SU-DHL-6 (cell line): ENCODE results near the gene TNS4.

Source experiments
- H2AFZ ChIP-seq: fragments of 200-600 bp; sonication (generic); 2 replicates; pipeline ENCODE4 v1.6.1; 2014; ENCODE audit warnings: low read depth, mild to moderate bottlenecking, moderate library complexity, mixed read lengths, antibody characterized with exemption, low read length; ENCODE audit not compliant: severe bottlenecking
- H3F3A ChIP-seq: fragments of 200-600 bp; shearing (Covaris generic); 2 replicates; pipeline ENCODE4 v1.6.0; 2016; ENCODE audit warnings: antibody characterized with exemption, mild to moderate bottlenecking; ENCODE audit not compliant: insufficient read depth
- H3K27ac ChIP-seq: fragments of 200-600 bp; sonication (generic); 2 replicates; pipeline ENCODE4 v1.5.1; 2016; ENCODE audit warnings: low read depth, mild to moderate bottlenecking, low read length, moderate library complexity, mixed read lengths
- H3K27me3 ChIP-seq: fragments of 200-600 bp; sonication (generic), shearing (Covaris generic); 2 replicates; pipeline ENCODE4 v1.6.0; 2014; ENCODE audit warnings: mild to moderate bottlenecking, low read length
- H3K36me3 ChIP-seq: fragments of 200-600 bp; sonication (generic); 2 replicates; pipeline ENCODE4 v1.6.1; 2014; ENCODE audit warnings: mild to moderate bottlenecking, low read length, mixed read lengths
- H3K4me2 ChIP-seq: fragments of 300-600, 200-600 bp; shearing (Covaris generic), sonication (generic); 2 replicates; pipeline ENCODE4 v1.6.0; 2014; ENCODE audit warnings: low read length, low read depth, mild to moderate bottlenecking; ENCODE audit not compliant: poor library complexity, severe bottlenecking
- H3K4me3 ChIP-seq: fragments of 200-600 bp; sonication (generic); 2 replicates; pipeline ENCODE4 v1.5.1; 2014; ENCODE audit warnings: antibody characterized with exemption, low read length, mild to moderate bottlenecking, mixed read lengths; ENCODE audit not compliant: insufficient read depth, poor library complexity, severe bottlenecking
- H3K79me2 ChIP-seq: fragments of 200-600 bp; sonication (generic); 2 replicates; pipeline ENCODE4 v1.6.1; 2014; ENCODE audit warnings: mild to moderate bottlenecking, low read length, moderate library complexity; ENCODE audit not compliant: insufficient read depth
- H3K9ac ChIP-seq: fragments of 200-600 bp; sonication (generic); 2 replicates; pipeline ENCODE4 v1.7.0; 2014; ENCODE audit warnings: mild to moderate bottlenecking, low read length
- H3K9me2 ChIP-seq: fragments of 200-600 bp; sonication (generic); replicated peaks from 2 replicates; pipeline ENCODE4 v1.6.1; 2014; ENCODE audit warnings: low read length; ENCODE audit not compliant: insufficient read depth
- H3K9me3 ChIP-seq: fragments of 200-600 bp; sonication (generic); 2 replicates; pipeline ENCODE4 v1.6.1; 2014; ENCODE audit warnings: low read length, mixed read lengths; ENCODE audit not compliant: insufficient read depth
- H4K20me1 ChIP-seq: fragments of 200-600 bp; sonication (generic); 2 replicates; pipeline ENCODE4 v1.6.1; 2014; ENCODE audit warnings: low read depth, mild to moderate bottlenecking, antibody characterized with exemption, low read length, moderate library complexity, mixed read lengths
- EZH2phosphoT487 ChIP-seq: fragments of 200-600 bp; sonication (generic), shearing (Covaris generic); conservative IDR thresholded peaks from 2 replicates; pipeline ENCODE4 v1.6.1; 2018; ENCODE audit warnings: mild to moderate bottlenecking, antibody characterized with exemption, low read length, moderate library complexity, mixed read lengths
- TF ChIP-seq, protein P1 (sequence below): fragments of 200-600 bp; sonication (generic); IDR thresholded peaks from one replicate; pipeline ENCODE4 v1.5.1; 2017; ENCODE audit warnings: antibody characterized with exemption, mild to moderate bottlenecking, low read length, moderate library complexity; ENCODE audit not compliant: insufficient read depth, poor library complexity, severe bottlenecking

The TNS4 gene

GRCh38 chr17:40443988-40444899 is 57.2 kb downstream of the TNS4 start:
- H3K9me3 ChIP-seq = no peaks in the 10 kb centered on the region
- H3K4me3 ChIP-seq = no peak overlapping the region
- H3K36me3 ChIP-seq = no peaks in the 10 kb centered on the region
- TF ChIP-seq EZH2phosphoT487 = no peak
- TF ChIP-seq, protein P1, sequence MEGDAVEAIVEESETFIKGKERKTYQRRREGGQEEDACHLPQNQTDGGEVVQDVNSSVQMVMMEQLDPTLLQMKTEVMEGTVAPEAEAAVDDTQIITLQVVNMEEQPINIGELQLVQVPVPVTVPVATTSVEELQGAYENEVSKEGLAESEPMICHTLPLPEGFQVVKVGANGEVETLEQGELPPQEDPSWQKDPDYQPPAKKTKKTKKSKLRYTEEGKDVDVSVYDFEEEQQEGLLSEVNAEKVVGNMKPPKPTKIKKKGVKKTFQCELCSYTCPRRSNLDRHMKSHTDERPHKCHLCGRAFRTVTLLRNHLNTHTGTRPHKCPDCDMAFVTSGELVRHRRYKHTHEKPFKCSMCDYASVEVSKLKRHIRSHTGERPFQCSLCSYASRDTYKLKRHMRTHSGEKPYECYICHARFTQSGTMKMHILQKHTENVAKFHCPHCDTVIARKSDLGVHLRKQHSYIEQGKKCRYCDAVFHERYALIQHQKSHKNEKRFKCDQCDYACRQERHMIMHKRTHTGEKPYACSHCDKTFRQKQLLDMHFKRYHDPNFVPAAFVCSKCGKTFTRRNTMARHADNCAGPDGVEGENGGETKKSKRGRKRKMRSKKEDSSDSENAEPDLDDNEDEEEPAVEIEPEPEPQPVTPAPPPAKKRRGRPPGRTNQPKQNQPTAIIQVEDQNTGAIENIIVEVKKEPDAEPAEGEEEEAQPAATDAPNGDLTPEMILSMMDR = no peak
- H3K4me2 ChIP-seq = peak overlapping the region; percentile 50
- no peak overlapping the region for H3K27ac ChIP-seq
- H2AFZ ChIP-seq = no peak overlapping the region
- 0 out of 2 replicates have a peak, but pooled peaks cover 4% of the 10 kb centered on the region for H3K27me3 ChIP-seq
- no peaks in the 10 kb centered on the region for H3K79me2 ChIP-seq
- no peaks in the 10 kb centered on the region for H4K20me1 ChIP-seq
- no peaks in the 10 kb centered on the region for H3F3A ChIP-seq
- no peaks in the 10 kb centered on the region for H3K9me2 ChIP-seq
- H3K9ac ChIP-seq = no peak overlapping the region

DNA sequence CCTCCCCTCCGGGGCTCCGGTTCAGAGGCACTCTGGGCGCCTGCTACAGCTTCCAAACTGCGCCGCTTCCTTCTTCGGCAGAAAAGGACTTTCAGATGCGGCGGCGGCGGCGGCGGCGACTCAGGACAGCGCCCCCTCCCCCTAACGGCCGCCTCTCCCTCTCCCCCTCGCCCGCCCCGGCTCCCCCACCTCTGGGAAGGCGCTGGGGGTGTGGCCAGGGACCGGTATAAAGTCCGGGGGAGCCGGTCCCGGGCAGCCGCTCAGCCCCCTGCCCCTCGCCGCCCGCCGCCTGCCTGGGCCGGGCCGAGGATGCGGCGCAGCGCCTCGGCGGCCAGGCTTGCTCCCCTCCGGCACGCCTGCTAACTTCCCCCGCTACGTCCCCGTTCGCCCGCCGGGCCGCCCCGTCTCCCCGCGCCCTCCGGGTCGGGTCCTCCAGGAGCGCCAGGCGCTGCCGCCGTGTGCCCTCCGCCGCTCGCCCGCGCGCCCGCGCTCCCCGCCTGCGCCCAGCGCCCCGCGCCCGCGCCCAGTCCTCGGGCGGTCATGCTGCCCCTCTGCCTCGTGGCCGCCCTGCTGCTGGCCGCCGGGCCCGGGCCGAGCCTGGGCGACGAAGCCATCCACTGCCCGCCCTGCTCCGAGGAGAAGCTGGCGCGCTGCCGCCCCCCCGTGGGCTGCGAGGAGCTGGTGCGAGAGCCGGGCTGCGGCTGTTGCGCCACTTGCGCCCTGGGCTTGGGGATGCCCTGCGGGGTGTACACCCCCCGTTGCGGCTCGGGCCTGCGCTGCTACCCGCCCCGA is 58.0 kb downstream of the TNS4 start, which contains the start of gene IGFBP4:
Gene IGFBP4, plus strand, starts transcription at position 255 of the 792 bp plus-strand sequence. Its CDS starts 286 bp downstream, at position 541.
- Histone ChIP-seq H3K36me3 (no peaks in the 10 kb centered on the region), H3K4me3 (no peak within 1 kb of the TSS), H3K9ac (no peak within 1 kb of the TSS), H3K79me2 (no peaks in the 10 kb centered on the region), H4K20me1 (no peaks in the 10 kb centered on the region), H3K27ac (no peak within 1 kb of the TSS), H3F3A (no peaks in the 10 kb centered on the region), H3K9me2 (no peaks in the 10 kb centered on the region), H3K4me2 (peak within 1 kb of the TSS; percentile 50), H3K27me3 (0 out of 2 replicates have a peak, but pooled peaks cover 4% of the 10 kb centered on the region), H2AFZ (no peak within 1 kb of the TSS), H3K9me3 (no peaks in the 10 kb centered on the region)
- TF ChIP-seq, protein P1 = peak; percentile 21
- TF ChIP-seq EZH2phosphoT487 = no peak

DNA sequence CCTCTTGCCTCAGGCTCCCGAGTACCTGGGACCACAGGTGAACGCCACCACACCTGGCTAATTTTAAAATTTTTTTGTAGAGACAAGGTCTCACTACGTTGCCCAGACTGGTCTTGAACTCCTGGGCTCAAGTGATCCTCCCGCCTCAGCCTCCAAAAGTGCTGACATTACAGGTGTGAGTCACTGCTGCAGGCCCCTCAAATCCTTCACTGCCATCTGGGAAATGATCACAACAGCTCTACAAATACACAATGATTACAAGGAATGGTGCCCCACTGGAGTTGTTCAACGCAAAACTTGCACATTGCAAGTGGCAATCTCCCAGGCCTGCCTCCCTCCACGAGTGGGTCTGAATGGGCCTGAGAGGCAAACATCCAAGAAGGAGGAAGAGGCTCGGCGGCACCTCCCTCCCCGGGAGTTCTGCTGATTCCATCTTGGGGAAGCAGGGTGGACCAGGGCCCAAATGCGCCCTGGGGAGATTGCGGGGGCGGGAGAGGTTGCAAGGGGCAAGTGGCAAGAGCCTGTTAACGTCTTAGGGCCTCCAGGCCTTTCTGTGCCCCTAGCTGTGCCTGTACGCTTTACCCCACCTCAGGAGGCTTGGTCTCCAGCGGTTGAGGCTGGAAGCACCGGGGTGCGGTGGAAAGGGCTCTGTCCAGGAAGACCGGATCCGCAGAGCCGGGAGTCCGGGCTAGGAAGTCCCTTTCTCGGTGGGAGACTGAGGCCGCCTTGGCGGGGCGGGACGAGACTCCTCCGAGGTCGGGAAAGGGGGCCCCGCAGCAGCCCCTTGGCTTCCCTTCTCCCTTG is 58.8 kb downstream of the TNS4 start:
- H3K9ac ChIP-seq = no peak overlapping the region
- no peak overlapping the region for H3K27ac ChIP-seq

More for the DNA sequence above, 58.8 kb downstream of the TNS4 start:
- H3K27me3 ChIP-seq = 0 out of 2 replicates have a peak, but pooled peaks cover 4% of the 10 kb centered on the region
- no peaks in the 10 kb centered on the region for H3K79me2 ChIP-seq
- no peak overlapping the region for H3K4me3 ChIP-seq
- TF ChIP-seq EZH2phosphoT487 = no peak
- TF ChIP-seq, protein P1 = no peak
- H2AFZ ChIP-seq = no peak overlapping the region
- no peaks in the 10 kb centered on the region for H3K9me3 ChIP-seq
- H3K9me2 ChIP-seq = no peaks in the 10 kb centered on the region
- no peaks in the 10 kb centered on the region for H3K36me3 ChIP-seq
- H3F3A ChIP-seq = no peaks in the 10 kb centered on the region
- H4K20me1 ChIP-seq = no peaks in the 10 kb centered on the region
- no peak overlapping the region for H3K4me2 ChIP-seq
